HG02678 (cell line): ENCODE results near the gene PGS1.
"Not testable (repeated sequence)": the region's sequence is repeated elsewhere in the genome, so short reads cannot be mapped to it uniquely, and the experiment has no call there.

ENCODE experiments used
- ATAC-seq: cut with Tn5 transposase; IDR thresholded peaks from one replicate; pipeline ENCODE4 v1.9.1; 2021; ENCODE audit warnings: mild to moderate bottlenecking, moderate library complexity; ENCODE audit not compliant: unreplicated experiment

Gene PGS1, protein sequence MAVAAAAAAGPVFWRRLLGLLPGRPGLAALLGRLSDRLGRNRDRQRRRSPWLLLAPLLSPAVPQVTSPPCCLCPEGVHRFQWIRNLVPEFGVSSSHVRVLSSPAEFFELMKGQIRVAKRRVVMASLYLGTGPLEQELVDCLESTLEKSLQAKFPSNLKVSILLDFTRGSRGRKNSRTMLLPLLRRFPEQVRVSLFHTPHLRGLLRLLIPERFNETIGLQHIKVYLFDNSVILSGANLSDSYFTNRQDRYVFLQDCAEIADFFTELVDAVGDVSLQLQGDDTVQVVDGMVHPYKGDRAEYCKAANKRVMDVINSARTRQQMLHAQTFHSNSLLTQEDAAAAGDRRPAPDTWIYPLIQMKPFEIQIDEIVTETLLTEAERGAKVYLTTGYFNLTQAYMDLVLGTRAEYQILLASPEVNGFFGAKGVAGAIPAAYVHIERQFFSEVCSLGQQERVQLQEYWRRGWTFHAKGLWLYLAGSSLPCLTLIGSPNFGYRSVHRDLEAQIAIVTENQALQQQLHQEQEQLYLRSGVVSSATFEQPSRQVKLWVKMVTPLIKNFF

DNA sequence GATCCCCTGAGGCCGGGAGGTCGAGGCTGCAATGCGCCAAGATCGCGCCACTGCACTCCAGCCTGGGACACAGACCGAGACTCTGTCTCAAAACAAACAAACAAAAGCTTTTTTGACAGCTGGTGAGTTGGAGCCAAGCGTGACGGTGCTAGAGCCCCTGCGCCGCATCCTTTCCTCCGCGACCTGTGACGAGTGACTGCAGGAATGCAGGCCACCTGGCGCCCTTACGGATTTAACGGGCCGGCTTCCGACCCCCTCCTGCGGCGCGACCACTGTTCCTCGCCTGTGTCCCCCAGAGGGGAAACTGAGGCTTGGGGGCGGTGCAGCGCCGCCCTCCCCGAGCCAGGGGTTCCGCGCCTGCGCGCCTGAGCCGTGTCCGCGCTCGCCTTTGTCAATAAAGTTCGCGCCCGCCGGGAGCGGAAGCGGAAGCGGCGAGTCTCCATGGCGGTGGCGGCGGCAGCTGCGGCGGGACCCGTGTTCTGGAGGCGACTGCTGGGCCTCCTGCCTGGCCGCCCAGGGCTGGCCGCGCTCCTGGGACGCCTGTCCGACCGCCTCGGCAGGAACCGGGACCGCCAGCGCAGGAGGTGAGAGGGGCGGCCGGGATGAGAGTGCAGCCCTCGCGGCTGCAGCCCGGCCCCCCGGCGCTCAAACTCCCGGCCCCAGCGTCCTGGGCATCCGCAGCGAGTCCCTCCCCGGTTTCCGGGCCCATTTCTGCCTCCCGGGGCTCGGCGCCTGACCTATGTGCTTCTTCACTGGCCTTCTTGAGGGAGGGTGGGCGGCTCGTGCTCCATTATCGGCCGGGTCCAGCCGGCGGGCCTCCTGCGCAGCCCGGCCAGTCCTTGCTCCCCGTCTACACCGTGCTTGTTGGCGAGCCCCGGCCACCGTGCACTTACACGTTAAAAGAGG, at the start of gene PGS1:
Gene PGS1 (plus strand): TSS at position 425 of the 906 bp plus-strand sequence. CDS start 17 bp downstream, at position 442.
- ATAC-seq: peak; percentile 78

DNA sequence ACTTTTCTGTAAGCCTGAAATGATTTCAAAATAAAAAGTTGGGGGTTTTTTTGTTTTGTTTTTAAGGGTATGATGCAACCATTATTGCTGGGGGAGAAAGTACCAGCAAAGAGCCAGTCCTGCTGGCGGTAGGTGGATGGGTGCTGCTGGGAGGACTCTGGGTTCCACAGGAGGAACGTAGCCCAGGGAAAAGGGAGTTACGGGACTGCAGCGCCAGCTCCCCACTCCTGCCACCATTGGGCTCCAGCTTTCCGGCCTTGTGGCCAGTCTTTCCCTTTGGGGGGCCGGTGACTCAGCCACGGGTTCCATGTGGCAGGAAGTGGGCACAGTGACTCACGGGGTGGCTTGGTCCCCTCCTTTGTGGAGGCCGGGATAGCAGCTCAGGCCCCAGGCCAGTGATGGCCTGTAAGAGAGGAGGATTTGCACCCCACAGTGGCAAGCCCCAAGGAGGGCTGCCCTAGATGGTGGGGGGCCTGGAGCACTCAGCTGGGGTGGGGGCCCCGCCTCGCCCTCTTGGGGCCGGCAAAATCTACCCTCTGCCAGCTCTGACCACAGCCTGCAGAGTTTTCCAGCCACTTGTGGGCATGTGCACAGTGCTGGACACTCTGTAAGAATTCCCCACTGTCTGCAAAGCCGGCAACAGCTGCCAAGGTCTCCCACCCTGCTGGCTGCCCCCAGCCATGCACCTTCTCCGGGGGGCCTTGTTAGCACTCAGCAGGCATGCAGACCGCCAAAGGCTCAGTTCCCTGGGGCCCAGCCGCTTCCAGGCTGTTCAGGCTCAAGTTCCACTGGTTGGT, 49.0 kb upstream of the PGS1 start:
- ATAC-seq: no peak

DNA sequence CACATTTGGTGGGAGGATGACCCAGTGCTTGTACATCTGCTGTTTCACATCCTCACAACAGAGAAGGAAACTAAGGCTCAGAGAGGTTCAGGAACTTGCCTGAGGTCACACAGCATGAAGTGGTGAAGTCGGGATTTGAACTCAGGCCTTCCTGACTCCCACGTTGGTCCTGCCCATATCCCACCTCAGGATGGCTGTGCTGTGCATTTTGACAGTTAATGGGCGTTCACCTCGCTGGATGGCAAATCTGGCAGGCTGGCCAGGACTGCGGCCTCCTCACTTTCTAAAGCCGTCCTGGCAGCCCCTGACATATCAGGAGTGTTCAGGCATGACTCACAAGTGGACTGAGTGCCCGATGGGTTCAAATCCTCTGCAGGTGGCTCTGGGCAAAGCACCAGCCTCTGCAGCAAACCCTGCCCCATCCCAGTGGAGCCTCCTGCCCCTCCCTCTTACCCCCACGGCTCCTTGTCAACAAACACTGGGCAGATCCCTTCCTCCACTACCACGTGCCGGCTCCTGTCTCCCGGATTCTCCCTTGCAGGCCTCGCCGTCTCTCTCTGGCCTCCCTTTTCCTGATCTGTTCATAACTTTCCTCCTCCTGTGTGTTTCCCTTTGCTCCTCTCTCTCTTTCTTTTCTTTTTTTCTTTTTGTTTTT, 47.8 kb upstream of the PGS1 start:
- no peak for ATAC-seq

DNA sequence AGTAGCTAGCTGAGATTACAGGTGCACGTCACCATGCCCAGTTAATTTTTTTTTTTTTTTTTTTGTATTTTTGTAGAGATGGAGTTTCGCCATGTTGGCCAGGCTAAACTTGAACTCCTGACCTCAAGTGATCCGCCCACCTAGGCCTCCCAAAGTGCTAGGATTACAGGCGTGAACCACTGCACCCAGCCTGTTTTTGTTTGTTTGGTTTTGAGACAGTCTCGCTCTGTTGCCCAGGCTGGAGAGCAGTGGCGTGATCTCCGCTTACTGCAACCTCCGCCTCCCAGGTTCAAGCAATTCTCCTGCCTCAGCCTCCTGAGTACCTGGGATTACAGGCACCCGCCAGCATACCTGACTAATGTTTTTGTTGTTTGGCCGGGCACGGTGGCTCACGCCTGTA, 47.1 kb upstream of the PGS1 start:
- ATAC-seq: not testable (repeated sequence)

DNA sequence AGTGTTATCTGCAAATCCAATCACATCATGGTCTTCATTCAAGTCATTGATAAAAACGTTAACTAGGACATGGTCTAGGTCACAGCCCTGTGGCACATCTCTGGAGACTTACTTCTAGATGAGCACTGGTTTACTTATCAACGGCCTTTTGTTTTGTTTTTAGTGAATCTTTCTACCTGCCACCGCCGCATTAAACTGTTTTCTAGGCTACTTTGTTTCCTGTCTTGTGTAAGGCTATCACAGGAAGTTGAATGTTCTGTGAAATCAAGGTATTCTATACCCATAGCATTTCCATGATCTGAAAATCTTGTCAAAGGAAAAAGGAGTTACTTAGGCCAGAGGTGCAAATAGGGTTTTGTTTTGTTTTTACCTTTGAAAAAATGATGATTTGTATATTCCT, 45.5 kb upstream of the PGS1 start:
- ATAC-seq: no peak

DNA sequence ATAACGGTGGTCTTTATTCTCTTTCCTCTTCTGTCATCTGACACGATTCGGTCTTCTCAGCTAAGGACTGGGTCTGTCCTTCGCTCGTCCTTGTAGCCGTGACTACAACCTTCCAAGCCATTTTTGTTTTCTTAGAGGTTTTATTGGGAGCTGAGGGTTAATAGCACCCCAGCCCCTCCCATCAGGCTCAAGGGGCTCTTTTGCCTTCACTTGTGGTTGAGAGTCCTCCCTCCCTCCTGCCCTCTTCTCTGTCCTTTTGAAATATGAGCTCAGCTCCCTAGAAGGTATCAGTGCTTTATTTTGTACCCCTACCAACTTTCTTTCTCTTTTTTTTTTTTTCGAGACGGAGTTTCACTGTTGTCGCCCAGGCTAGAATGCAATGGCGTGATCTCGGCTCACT, 43.2 kb upstream of the PGS1 start:
- ATAC-seq: no peak

DNA sequence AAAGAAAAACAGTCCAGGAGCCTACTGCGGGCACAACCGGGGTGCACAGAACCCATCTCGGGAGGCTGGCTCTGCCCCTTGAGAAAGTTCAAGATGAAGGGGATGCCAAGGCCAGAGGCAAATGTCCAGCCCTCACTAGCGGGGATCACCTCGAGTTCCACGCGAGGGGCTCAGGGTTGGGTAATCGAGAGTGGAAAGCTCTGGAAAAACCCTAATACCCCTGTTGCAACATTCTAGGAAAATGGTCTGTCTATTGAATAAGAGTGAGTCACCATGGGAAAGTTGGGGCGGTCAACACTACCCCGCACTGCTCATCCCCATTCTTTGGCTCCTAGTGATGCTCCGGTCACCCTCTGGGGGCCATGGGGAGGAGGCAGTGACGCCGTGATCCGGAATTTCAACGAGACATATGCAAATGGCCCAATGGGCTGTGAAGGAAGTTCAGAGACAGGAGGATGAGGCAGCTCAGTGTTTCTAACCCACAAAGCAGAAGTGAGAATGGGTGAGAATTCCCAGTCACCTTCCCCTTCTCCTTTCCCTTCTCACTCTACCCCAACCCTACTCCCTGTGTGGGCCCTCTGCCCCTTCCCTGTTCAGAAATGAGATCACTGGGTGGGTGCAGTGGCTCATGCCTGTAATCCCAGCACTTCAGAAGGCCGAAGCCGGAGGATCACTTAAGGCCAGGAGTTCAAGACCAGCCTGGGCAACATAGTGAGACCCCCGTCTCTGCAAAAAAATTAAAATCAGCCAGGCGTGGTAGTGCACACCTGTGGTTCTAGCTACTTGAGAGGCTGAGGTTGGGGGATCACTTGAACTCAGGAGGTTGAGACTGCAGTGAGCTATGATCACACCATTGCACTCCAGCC, 41.0 kb upstream of the PGS1 start:
- ATAC-seq: peak; percentile 54

DNA sequence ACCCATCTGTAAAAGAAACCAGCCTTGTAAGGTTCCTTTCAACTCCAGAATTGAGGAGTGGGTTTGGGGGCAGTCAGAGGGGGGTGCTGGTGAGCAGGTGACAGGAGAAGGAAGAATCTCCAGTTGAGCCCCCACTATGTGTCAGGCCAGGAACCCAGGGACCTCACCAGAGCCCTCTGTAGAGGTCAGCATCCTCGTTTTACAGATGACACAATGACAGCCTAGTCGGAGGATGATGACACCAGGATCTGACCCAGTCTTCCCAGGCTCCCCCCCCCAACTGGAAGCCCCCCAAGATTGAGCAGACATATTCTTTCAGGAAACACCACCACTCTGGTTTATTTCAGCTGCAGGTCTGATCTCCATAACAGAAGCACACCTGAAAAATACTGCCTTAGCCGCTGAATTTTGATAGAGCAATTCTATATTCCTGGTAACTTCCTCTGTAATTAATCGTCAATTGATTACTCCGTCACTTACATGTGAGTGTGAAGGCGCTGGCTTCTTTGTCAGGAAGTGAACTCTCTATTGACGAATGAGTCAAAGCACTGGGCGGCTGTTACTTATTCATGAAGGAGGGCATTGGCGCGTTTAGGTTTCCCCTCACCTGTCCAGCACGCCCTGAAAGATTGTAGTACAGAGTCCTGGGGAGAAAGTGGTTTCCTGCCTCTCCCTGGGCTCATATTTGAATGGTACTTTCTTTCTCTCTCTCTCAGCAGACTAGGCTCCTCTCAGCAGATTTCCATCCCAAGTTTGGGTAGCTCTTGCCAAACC, 39.8 kb upstream of the PGS1 start:
- no peak for ATAC-seq

DNA sequence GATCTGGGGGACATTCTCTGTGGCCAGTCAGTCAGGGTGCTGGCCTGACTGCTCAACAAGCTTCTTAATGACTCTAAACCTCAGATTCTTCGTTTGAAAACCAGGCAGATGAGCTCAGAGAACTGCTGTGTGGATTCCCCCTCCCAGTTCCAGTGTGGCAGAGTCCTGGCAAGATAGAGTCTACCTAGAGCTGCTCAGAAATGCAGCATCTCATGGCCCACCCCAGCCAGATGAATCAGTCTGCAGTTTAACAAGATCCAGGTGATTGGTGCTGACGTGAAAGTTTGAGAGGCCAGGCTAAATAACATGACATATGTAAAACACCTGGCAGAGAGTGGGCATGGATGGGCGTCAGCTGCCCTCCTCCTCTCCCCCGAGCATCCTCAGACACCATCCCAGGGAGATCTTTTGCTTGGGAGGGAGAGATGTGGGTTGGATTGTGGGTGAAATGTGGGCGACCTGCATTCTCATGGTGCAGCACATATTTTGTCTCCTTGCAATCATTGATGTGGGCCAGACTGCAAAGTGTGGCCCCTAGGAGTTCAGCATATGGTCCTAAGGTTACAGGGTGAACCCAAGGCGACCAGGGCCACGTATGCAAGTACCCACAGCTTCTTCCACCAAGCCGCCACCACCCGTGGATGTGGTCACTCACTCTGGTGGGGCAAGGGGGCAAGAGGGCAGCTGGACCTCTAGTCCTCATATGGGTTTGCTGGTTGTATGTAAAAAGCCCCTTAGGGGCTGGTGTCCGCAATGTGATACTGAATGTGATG, 38.1 kb upstream of the PGS1 start:
- ATAC-seq: no peak

DNA sequence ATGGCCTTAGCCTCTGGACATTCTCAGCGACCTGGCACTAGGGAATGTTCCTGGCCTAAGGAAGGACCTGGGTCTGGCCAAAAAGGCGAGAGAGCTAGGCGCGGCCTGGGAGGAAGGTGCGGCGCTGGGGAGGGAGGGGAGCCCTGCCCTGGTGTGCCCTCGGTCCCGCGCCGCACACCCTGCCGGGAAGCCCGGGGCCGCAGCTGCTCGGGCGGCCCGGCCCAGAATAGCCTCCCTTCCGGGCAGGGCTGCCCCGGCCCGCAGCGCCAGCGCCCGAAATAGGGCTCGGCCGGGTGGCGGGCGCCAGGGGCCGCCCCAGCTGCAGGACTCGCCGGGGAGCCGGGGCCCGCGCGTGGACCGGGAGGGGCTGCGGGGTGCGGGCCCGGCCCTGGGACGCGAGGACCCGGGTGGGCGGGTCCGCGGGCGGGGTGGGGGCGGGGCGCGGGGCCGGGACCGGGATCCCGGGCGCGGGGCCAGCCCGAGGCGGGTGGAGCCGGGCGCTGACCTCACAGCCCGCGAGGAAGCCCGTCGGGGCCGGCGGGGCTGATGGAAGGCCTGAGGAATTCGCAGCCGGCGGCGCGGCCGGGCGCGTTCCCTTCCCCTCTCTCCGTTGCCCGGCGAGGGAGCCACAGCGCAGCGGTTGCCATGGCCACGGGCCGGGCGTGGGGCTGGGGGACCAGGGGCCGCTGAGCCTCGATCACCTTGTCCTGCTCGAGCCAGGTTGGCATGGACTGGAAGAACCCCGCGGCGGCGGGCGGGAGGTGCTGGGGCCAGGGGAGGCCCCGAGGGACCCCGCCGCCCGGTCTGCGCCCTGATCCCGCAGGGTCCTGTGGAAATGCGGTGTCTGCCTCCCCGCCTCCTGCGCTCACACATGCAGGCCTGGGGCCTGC, 36.6 kb upstream of the PGS1 start:
- no peak for ATAC-seq

DNA sequence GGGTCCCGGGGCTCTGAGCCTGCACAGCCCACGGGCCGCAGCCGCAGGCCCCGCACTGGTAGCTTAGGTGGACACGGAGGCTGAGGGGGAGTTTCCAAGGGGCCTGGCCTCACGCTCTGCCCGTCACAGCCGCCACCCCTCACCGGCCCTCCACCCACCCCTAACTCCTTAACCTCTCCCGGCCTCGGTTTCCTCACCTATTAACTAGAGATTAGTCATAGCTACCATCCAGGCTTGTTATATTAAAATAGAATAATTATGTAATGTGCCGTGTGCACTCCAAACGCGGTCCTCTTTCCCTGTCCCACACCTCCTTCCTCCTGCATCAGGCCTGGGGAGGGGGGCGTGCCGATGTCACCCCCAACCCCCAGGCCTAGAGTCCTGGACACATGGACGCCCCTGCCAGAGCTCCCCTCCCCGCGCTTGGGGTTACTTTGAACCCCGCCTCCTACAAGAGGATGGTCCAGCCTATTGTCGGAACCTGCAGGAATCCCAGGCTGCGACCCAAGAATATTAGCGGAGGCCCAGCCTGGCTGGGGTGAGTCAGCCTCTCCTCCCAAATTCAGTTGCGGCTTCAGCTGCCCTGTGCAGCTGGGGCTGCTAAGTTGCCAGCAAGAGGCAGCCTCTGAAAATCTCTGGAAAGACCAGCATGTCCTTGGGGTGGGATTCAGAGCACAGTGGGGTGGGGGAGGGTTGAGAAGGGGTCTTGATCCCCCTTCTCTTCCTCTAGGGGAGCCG, 35.8 kb upstream of the PGS1 start:
- ATAC-seq: no peak

DNA sequence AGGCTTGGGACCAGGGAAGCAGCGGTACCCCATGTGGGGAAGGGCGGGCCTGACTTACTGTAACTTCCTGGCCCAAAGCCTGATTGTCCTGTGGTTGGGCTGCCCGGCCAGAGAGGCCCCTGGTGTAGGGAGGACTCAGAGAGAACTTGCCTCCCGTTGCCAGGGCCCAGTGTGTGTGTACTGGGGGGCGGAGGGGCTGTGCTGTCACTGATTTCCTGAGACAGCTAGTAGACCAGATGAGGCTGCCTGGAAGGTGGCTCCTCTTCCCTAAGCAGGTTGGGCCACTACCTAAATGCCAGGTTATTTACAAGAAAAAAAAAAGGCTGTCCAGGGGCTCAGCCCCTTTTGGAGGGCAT, 35.3 kb upstream of the PGS1 start:
- ATAC-seq: no peak

DNA sequence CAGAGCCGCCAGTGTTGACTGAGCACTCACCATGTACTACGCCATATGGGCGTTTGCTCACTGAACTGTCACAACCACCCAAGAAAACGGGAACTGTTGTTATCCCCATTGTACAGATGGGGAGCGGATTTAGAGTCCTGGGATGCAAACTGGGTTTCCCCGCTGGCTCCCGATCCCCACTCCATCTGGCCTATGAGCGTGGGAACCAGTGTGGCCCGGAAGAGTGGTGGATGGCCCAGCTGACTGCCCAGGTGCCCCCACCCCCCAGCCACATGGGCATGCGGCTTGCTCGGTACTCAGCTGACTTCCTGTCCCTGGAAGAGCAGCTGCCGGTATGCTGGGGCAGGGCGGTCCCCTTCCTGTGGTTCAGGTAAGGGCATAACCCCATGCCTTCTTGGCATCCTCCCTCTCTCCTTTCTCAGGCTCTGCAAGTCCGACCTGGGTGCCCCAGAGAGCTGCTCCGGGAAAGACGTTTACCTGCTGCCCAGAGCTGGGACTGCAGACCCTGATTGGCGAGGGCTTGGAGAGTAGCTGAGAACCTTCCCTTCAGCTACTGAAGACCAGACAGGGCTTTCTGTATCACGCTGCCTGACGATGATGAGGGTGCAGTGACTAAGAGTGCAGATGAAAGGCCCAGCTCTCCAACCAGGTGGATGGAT, 34.8 kb upstream of the PGS1 start:
- ATAC-seq: peak; percentile 54

DNA sequence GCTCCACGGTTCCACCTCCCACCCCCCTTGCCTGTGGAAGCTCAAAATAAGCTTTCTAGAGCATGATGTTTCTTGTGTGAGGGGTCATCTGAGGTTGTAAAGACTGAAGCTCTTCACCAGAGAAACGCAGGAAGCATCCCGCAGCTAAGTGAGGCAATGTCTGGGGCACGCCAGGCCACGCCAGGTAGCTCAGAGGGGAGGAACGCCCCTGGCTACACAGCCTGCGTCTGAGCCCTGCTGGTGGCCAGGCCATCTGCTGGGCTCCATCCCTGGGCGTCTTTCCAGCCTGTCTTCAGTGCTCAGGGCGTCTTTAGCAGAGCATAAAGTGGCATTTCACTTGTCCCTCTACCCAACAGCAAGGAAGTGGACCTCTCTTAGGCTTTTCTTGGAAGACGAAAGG, 33.8 kb upstream of the PGS1 start:
- ATAC-seq: no peak

DNA sequence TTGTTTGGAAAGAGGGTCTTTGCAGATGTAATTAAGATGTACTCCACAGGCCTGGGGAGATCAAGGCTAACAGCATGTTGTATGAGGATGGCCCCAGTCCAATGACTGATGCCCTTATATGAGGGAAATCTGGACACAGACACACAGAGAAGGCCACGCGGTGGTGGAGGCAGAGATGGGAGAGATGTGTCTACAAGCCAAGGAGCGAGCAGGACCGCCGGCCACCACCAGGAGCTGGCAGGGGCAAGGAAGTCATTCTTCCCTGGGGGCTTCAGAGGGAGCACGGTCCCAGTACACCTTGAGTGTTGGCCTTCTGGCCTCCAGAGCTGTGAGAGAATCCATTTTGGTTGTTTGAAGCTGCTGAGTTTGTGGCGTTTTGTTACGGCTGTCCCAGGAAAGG, 33.3 kb upstream of the PGS1 start:
- ATAC-seq: no peak
